ENCODE data around the gene PTPRA. TPM values are rescaled to one million over a fixed set of nuclear protein-coding genes. Genes with fewer than 3 reads are reported as not detected.

The PTPRA gene
- total RNA-seq, 1 experiment from 2014 or later, result 26.9 TPM

GRCh38 chr20:2967841-2968240 is 94.6 kb downstream of the PTPRA start:
- in situ Hi-C loops (cut with HindIII; ENCODE audit: low pct_unique_long_range_greater_than_20kb, low sequenced_read_pairs), result no loop called here
- no peak for DNase-seq (ENCODE audit: low read depth)

GRCh38 chr20:2972126-2972525 is 98.8 kb downstream of the PTPRA start:
- in situ Hi-C loops (cut with HindIII; ENCODE audit: low pct_unique_long_range_greater_than_20kb, low sequenced_read_pairs), result no loop called here
- DNase-seq (ENCODE audit: low read depth), result no peak

DNA sequence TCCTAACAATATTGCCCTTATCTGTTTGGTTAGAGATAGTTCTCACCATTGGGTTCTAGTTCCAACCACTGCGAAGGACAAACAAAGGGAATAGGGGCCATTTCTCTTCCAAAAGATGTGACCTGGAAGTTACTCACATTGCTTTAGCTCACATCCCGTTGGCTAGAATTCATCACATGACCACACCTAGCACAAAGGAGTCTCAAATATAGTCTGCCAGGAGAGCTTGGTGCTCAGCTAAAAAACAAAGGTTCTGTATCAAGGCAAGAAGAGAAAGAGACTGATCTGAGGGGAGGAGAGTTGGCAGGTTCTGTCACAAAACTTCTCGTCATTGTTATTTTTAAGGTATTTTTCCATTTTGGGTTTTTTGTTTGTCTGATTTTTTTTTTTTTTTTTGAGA is 100.3 kb downstream of the PTPRA start:
- in situ Hi-C loops (cut with HindIII; ENCODE audit: low pct_unique_long_range_greater_than_20kb, low sequenced_read_pairs), result no loop called here
- no peak for DNase-seq (ENCODE audit: low read depth)

DNA sequence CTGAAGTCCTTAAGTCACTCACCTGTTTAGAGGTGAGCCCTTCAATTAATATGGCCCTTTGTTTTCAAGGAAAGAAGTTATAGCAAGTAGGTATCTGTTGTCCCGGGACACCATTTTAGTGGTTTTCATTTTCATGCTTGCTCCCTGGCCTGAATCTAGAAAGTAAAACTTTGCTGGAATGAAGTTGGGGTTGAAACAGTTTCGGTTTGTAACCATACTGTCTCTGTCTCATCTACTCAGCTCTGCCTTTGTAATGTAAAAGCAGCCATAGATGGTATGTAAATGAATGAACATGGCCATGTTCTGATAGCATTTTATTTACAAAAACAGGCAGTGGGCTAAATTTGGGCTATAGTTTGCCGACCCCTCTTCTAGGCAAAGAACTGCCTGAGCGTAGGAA is 105.2 kb downstream of the PTPRA start:
- in situ Hi-C loops (cut with HindIII; ENCODE audit: low pct_unique_long_range_greater_than_20kb, low sequenced_read_pairs), result no loop called here
- no peak for DNase-seq (ENCODE audit: low read depth)

DNA sequence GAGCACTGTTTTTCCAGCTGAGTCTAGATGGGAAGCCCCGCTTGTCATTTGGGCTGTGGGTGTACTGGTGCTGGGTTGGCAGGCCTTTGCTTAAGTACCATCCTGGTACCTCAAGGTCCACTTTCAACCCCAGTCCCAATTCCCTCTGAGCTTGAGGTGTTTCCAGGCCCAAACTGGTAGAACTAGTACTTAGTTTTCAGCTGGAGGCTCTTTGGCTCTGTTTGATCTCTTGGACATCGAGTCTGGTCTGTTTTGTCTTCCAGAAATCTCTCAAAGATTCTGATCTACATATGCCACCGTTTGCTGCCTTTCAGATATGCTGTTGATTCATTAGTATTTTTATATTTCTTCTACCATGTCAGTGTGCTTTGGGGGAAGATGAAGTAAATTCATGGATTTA is 108.4 kb downstream of the PTPRA start:
- DNase-seq (ENCODE audit: low read depth), result no peak
- in situ Hi-C loops (cut with HindIII; ENCODE audit: low pct_unique_long_range_greater_than_20kb, low sequenced_read_pairs), result no loop called here

DNA sequence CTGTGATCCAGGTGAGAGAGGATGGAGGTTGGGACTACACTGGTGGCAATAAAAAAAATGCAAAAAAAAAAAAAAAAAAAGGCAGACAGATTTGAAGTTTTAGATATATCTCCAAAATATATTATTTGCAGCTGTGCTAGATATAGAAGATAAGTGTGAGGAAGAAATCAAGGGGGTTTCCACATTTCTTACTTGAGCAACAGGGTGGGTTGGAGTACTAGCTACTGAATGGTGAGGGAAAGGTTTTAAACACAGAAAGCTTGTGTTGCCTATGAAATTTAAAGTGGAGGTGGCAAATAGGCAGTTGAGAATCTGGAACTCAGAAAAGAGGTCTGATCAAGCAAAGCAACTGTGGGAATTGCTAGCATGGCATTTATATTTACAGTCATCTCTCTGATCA is 110.2 kb downstream of the PTPRA start:
- no peak for DNase-seq (ENCODE audit: low read depth)
- in situ Hi-C loops (cut with HindIII; ENCODE audit: low pct_unique_long_range_greater_than_20kb, low sequenced_read_pairs), result no loop called here

GRCh38 chr20:2984028-2984501 is 110.8 kb downstream of the PTPRA start:
- DNase-seq (ENCODE audit: low read depth), result no peak
- in situ Hi-C loops (cut with HindIII; ENCODE audit: low pct_unique_long_range_greater_than_20kb, low sequenced_read_pairs), result no loop called here

- in situ Hi-C loops (cut with HindIII; ENCODE audit: low pct_unique_long_range_greater_than_20kb, low sequenced_read_pairs), result no loop called here
- peak; percentile 57 for DNase-seq (ENCODE audit: low read depth)
These were observed 111.8 kb downstream of the PTPRA start for GRCh38 chr20:2984956-2985661.

DNA sequence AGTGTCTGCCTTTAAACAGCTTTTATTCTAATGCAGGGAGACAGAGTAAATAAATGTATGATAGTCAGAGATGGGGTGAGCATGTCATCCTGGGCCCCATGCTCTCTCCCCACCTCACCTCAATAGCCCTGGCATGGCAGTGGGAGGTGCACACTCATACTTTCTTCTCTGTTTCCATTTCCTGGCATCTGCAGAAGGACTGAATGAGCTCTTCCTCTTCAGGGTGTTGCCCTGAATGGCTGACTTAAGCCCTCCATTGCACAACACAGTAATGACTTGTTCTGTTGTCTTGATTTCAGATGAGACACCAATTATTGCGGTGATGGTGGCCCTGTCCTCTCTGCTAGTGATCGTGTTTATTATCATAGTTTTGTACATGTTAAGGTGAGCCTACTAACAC is 113.2 kb downstream of the PTPRA start:
- no peak for DNase-seq (ENCODE audit: low read depth)
- in situ Hi-C loops (cut with HindIII; ENCODE audit: low pct_unique_long_range_greater_than_20kb, low sequenced_read_pairs), result no loop called here

GRCh38 chr20:2987861-2988260 is 114.6 kb downstream of the PTPRA start:
- DNase-seq (ENCODE audit: low read depth), result no peak
- in situ Hi-C loops (cut with HindIII; ENCODE audit: low pct_unique_long_range_greater_than_20kb, low sequenced_read_pairs), result no loop called here

GRCh38 chr20:2991532-2991931 is 118.3 kb downstream of the PTPRA start:
- in situ Hi-C loops (cut with HindIII; ENCODE audit: low pct_unique_long_range_greater_than_20kb, low sequenced_read_pairs), result no loop called here
- no peak for DNase-seq (ENCODE audit: low read depth)

DNA sequence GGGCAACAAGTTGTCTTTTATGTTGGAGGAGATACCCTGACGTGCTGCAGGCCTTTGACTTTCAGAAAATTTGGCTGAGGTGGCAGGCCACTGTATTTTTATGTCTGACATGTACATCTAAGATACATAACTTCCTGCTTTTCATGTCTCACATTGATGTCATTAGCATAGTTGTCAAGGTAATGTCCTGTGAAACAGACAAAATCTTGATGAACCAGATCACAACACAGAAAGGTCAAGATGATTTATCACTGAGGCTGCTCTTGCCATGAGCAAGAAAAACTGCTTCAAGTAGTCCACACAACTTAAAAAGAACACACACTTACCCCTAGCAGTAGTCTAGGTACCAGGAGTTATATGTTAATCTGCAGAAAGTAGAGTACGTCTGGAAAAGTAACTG is 120.0 kb downstream of the PTPRA start:
- DNase-seq (ENCODE audit: low read depth), result no peak
- in situ Hi-C loops (cut with HindIII; ENCODE audit: low pct_unique_long_range_greater_than_20kb, low sequenced_read_pairs), result no loop called here

DNA sequence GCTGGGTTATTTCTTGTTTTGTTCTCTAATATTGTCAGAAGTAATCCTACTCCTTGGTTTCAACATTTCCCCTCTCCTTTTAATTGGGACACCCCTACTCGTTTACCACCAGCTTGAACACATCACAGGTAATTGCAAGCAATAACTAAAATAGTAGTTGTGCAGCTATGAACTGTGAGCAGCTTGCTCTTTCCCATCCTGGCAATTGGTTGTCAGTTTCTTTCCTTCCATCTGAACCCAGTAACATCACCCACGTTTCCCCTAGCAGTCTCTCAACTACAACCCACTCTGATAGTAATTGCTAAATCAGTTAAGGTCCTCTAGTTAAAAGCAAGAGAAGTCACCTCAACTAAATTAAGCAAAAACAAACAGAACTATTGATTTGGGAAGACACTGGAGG is 122.5 kb downstream of the PTPRA start:
- no peak for DNase-seq (ENCODE audit: low read depth)

DNA sequence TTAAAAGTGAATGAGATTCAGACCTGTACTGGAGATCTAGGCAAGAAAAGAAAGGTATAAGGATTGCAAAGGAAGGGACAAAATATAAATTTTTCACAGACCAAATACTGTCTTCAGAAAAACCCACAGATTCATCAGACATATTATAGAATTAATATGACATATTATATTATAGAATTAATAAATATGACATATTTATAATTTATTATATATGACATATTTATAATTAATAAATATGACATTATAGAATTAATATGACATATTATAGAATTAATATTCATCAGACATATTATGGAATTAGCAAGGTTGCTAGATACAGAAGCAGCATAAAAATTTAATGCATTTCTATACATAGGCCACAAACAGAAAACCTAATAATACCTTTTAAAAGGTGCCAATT is 125.4 kb downstream of the PTPRA start:
- in situ Hi-C loops (cut with HindIII; ENCODE audit: low pct_unique_long_range_greater_than_20kb, low sequenced_read_pairs), result no loop called here
- DNase-seq (ENCODE audit: low read depth), result no peak

More for the DNA sequence above, 122.5 kb downstream of the PTPRA start:
- in situ Hi-C loops (cut with HindIII; ENCODE audit: low pct_unique_long_range_greater_than_20kb, low sequenced_read_pairs), result no loop called here

GRCh38 chr20:3000852-3001523 is 127.7 kb downstream of the PTPRA start:
- peak; percentile 48 for DNase-seq (ENCODE audit: low read depth)
- in situ Hi-C loops (cut with HindIII; ENCODE audit: low pct_unique_long_range_greater_than_20kb, low sequenced_read_pairs), result no loop called here

DNA sequence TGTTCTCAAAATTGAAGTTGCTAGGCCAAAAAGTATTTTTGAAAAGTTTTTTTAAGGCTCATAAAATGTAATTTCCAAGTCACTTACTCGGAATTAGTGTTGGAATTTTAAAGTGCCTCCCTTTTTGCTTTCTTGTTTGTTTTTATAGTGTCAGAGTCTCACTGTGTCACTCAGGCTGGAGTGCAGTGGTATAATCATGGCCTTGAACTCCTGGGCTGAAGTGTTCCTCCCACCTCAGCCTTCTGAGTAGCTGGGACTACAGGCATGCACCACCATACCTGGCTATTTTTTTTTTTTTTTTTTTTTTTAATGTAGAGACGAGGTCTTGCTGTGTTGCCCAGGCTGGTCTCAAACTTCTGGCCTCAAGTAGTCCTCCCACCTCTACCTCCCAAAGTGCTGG is 130.1 kb downstream of the PTPRA start:
- DNase-seq (ENCODE audit: low read depth), result no peak
- in situ Hi-C loops (cut with HindIII; ENCODE audit: low pct_unique_long_range_greater_than_20kb, low sequenced_read_pairs), result no loop called here

- peak; percentile 11 for DNase-seq (ENCODE audit: low read depth)
These were observed 137.9 kb downstream of the PTPRA start for GRCh38 chr20:3010985-3011723.

GRCh38 chr20:3011752-3012151 is 138.5 kb downstream of the PTPRA start:
- no peak for DNase-seq (ENCODE audit: low read depth)
- in situ Hi-C loops (cut with HindIII; ENCODE audit: low pct_unique_long_range_greater_than_20kb, low sequenced_read_pairs), result no loop called here

More at GRCh38 chr20:3010985-3011723, 137.9 kb downstream of the PTPRA start:
- in situ Hi-C loops (cut with HindIII; ENCODE audit: low pct_unique_long_range_greater_than_20kb, low sequenced_read_pairs), result no loop called here

- in situ Hi-C loops (cut with HindIII; ENCODE audit: low pct_unique_long_range_greater_than_20kb, low sequenced_read_pairs), result no loop called here
- no peak for DNase-seq (ENCODE audit: low read depth)
These were observed 140.5 kb downstream of the PTPRA start for GRCh38 chr20:3013771-3014170.
